Lower leg skin (tissue), 3 donors: ENCODE data around the gene ISX.

Experiments
- POLR2A ChIP-seq, 2 donors: fragments of 450-650 bp; IDR thresholded peaks; one replicate each; pipeline ENCODE4 v1.6.1; 2016 to 2017; ENCODE audit warnings: antibody characterized with exemption in 2 of 2, mild to moderate bottlenecking in 1 of 2, moderate library complexity in 1 of 2
- TF ChIP-seq, protein P1 (sequence below), 3 donors: fragments of 450-650 bp; IDR thresholded peaks; one replicate each; pipeline ENCODE4 v1.5.1; 2016; ENCODE audit warnings: antibody characterized with exemption in 3 of 3, mild to moderate bottlenecking in 3 of 3, moderate library complexity in 2 of 3

- TF ChIP-seq, protein P1, sequence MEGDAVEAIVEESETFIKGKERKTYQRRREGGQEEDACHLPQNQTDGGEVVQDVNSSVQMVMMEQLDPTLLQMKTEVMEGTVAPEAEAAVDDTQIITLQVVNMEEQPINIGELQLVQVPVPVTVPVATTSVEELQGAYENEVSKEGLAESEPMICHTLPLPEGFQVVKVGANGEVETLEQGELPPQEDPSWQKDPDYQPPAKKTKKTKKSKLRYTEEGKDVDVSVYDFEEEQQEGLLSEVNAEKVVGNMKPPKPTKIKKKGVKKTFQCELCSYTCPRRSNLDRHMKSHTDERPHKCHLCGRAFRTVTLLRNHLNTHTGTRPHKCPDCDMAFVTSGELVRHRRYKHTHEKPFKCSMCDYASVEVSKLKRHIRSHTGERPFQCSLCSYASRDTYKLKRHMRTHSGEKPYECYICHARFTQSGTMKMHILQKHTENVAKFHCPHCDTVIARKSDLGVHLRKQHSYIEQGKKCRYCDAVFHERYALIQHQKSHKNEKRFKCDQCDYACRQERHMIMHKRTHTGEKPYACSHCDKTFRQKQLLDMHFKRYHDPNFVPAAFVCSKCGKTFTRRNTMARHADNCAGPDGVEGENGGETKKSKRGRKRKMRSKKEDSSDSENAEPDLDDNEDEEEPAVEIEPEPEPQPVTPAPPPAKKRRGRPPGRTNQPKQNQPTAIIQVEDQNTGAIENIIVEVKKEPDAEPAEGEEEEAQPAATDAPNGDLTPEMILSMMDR (IDR thresholded peaks at IDR 0.05): no peak
- TF ChIP-seq POLR2A (IDR thresholded peaks at IDR 0.05): no peak
These were observed 3.6 kb downstream of the ISX start for GRCh38 chr22:35069541-35069940.
